ENCODE data around the gene RAB13.
A peak's percentile ranks its signal among the peaks of the same experiment; 100 is the strongest.

The RAB13 gene

DNA sequence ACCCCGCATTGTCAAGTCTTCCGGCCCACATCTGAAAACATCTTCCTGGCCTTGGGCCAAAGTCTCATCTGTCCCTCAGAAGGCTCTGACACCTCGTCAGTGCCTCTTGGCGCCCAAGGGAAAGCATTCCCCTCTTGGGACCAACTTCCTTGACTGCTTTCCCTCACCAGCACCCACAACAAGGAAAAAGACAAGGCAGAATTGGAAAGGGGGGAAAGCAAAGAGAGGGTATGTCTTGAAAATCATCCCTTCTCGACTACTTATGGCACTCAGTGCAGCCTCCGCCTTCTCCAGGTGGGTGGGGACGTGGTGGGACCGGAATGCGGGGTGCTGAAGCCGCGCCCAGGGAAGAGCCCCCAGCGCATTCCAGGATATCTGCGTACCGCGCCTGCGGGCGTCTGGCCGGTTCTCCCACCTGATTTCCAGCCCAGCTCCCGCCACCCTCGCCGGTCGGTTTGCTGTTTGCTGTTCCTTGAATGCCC is 22.2 kb downstream of the RAB13 start:
- H3K4me2 ChIP-seq (ENCODE audit: low read length) = peak overlapping the region; percentile 98
- no peaks in the 10 kb centered on the region for H3K36me3 ChIP-seq (ENCODE audit: control insufficient read depth, insufficient read depth, low read length)
- H3K27ac ChIP-seq = peak overlapping the region; percentile 86
- H3K4me1 ChIP-seq = peaks cover 12% of the 10 kb centered on the region
- TF ChIP-seq, protein P1, sequence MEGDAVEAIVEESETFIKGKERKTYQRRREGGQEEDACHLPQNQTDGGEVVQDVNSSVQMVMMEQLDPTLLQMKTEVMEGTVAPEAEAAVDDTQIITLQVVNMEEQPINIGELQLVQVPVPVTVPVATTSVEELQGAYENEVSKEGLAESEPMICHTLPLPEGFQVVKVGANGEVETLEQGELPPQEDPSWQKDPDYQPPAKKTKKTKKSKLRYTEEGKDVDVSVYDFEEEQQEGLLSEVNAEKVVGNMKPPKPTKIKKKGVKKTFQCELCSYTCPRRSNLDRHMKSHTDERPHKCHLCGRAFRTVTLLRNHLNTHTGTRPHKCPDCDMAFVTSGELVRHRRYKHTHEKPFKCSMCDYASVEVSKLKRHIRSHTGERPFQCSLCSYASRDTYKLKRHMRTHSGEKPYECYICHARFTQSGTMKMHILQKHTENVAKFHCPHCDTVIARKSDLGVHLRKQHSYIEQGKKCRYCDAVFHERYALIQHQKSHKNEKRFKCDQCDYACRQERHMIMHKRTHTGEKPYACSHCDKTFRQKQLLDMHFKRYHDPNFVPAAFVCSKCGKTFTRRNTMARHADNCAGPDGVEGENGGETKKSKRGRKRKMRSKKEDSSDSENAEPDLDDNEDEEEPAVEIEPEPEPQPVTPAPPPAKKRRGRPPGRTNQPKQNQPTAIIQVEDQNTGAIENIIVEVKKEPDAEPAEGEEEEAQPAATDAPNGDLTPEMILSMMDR (IDR thresholded peaks at IDR 0.05) = no peak
- H2AFZ ChIP-seq = peak overlapping the region; percentile 84
- H3K79me2 ChIP-seq = peaks cover 3% of the 10 kb centered on the region
- no peak overlapping the region for H3K9ac ChIP-seq
- no peaks in the 10 kb centered on the region for H3K27me3 ChIP-seq (ENCODE audit: control insufficient read depth, insufficient read depth, low read length)
- no peaks in the 10 kb centered on the region for H3K9me3 ChIP-seq (ENCODE audit: control insufficient read depth, low read length)
- H3K4me3 ChIP-seq (ENCODE audit: low read depth, low read length) = peak overlapping the region; percentile 90

DNA sequence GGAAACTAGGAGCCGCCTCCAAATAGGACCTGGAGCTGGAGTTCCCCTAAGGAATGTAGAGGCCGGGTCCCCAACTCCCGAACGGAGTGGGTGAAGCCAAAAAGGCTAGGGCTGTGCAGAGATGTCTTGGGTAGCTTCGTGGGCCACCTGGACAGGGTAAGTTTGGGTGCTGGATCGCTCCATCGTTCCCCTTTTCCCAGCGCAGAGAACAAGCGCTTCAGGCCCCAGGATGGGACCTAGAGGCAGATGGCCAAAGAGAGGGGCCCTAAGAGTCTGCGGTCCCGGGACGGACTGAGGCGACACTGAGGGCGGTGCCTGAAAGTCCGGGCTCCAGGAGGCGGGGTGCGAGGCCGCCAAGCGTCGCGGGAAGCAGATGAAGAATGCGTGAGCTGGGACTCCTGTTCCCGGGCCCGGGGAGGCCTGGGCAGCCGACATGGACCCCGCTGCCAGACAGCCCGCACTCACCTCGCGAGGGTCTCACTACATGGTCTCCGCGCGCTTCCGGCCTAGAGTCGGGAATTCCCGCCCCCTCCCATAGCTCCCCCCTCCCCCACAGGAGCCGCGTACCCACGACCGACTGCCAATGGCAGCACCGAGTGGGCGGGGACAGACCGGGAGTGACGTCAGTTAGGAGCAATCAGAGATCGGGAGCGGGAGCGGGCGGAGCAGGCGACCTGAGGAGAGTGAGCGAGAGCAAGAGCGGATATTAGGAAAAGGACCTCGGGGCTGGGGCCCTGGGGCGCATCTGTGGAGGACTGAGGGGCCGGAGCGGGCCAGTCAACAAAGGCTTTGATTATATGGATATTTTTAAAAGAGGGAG is 22.9 kb downstream of the RAB13 start, which contains the start of gene SLC39A1:
Gene SLC39A1, minus strand, starts transcription at position 508 of the 820 bp plus-strand sequence. CDS start 822 bp downstream, outside the sequence.
- Histone ChIP-seq H2AFZ (peak within 1 kb of the TSS; percentile 84), H3K4me1 (peaks cover 9% of the 10 kb centered on the region), H3K79me2 (peaks cover 3% of the 10 kb centered on the region), H3K4me2 (ENCODE audit: low read length) (peak within 1 kb of the TSS; percentile 98), H3K27me3 (ENCODE audit: control insufficient read depth, insufficient read depth, low read length) (no peaks in the 10 kb centered on the region), H3K36me3 (ENCODE audit: control insufficient read depth, insufficient read depth, low read length) (no peaks in the 10 kb centered on the region), H3K4me3 (ENCODE audit: low read depth, low read length) (peak within 1 kb of the TSS; percentile 90), H3K27ac (peak within 1 kb of the TSS; percentile 86), H3K9ac (peak within 1 kb of the TSS; percentile 72), H3K9me3 (ENCODE audit: control insufficient read depth, low read length) (no peaks in the 10 kb centered on the region)
- TF ChIP-seq, protein P1 (IDR thresholded peaks at IDR 0.05) = no peak

- H3K4me2 ChIP-seq (ENCODE audit: low read length) = peak overlapping the region; percentile 98
- H3K9ac ChIP-seq = peak overlapping the region; percentile 72
- H3K27ac ChIP-seq = peak overlapping the region; percentile 86
- TF ChIP-seq, protein P1 (IDR thresholded peaks at IDR 0.05) = no peak
- H2AFZ ChIP-seq = peak overlapping the region; percentile 84
- H3K9me3 ChIP-seq (ENCODE audit: control insufficient read depth, low read length) = no peaks in the 10 kb centered on the region
- H3K4me3 ChIP-seq (ENCODE audit: low read depth, low read length) = peak overlapping the region; percentile 90
- H3K4me1 ChIP-seq = peaks cover 10% of the 10 kb centered on the region
- H3K27me3 ChIP-seq (ENCODE audit: control insufficient read depth, insufficient read depth, low read length) = no peaks in the 10 kb centered on the region
- peaks cover 9% of the 10 kb centered on the region for H3K79me2 ChIP-seq
- no peaks in the 10 kb centered on the region for H3K36me3 ChIP-seq (ENCODE audit: control insufficient read depth, insufficient read depth, low read length)
These were observed 23.8 kb downstream of the RAB13 start for GRCh38 chr1:153962088-153963029.

DNA sequence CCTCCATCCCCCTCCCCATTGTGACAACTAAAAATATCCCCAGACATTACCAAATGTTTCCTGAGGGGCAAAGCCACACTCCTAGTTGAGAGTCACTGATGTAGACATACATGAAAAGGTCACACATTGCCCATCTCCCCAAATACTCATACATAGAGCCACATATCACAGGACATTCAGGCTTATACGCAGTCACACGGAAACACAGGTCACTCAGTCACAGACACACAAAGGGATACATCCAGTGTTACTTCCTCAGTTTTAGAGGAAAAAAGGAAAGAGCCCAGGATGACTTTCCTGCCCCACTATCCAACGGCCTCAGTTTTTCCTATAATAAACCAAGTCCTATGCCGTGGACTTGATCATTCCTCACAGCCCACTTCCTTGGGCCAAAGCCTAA is 24.7 kb downstream of the RAB13 start:
- H2AFZ ChIP-seq = no peak overlapping the region
- no peak overlapping the region for H3K4me3 ChIP-seq (ENCODE audit: low read depth, low read length)
- H3K27ac ChIP-seq = no peak overlapping the region
- H3K27me3 ChIP-seq (ENCODE audit: control insufficient read depth, insufficient read depth, low read length) = no peaks in the 10 kb centered on the region
- no peaks in the 10 kb centered on the region for H3K36me3 ChIP-seq (ENCODE audit: control insufficient read depth, insufficient read depth, low read length)
- peaks cover 16% of the 10 kb centered on the region for H3K4me1 ChIP-seq
- H3K4me2 ChIP-seq (ENCODE audit: low read length) = no peak overlapping the region
- peaks cover 15% of the 10 kb centered on the region for H3K79me2 ChIP-seq
- H3K9me3 ChIP-seq (ENCODE audit: control insufficient read depth, low read length) = no peaks in the 10 kb centered on the region
- H3K9ac ChIP-seq = no peak overlapping the region
- TF ChIP-seq, protein P1 (IDR thresholded peaks at IDR 0.05) = no peak

Data from parathyroid adenoma (tissue), 2 donors.